GM12878 (cell line): ENCODE results near the gene LGALS1. TPM values are rescaled to one million over a fixed set of nuclear protein-coding genes. Genes with fewer than 3 reads are reported as not detected.

Experiments used
- ATAC-seq: fragments of 200-7000 bp; cut with Tn5 transposase; 3 replicates; pipeline ENCODE4 v1.9.1; 2020; ENCODE audit warnings: mild to moderate bottlenecking, moderate library complexity
- BruUV-seq: library from RNA; stranded (reverse); fragments of 400-500 nt; replicated peaks from 2 replicates; lab custom pipeline; 2021; lab: Mats Ljungman, UMichigan
- CTCF ChIA-PET: fragments of 300-600 bp; sonication (Branson Sonifier 250); formaldehyde crosslinking; extraction: SDS; loops from one replicate; lab custom pipeline; 2021; ENCODE audit warnings: inconsistent platforms; lab: Yijun Ruan, JAX
- POLR2A ChIA-PET: fragments of 350-600 bp; formaldehyde crosslinking; extraction: SDS; loops from one replicate; lab custom pipeline; 2021; ENCODE audit warnings: inconsistent platforms; lab: Charles Lee
- RAD21 ChIA-PET: fragments of 300-600 bp; sonication (Branson Sonifier 250); formaldehyde crosslinking; loops from one replicate; lab custom pipeline; 2023; ENCODE audit warnings: antibody characterized with exemption; ENCODE audit not compliant: unreplicated experiment; lab: Charles Lee
- SMC1A ChIA-PET: fragments of 300-600 bp; sonication (Branson Sonifier 250); formaldehyde crosslinking; loops from one replicate; lab custom pipeline; 2023; ENCODE audit not compliant: unreplicated experiment, uncharacterized antibody; lab: Charles Lee
- DNase-seq: peaks from one replicate; pipeline ENCODE4 v3.0.0-alpha.2; 2011; ENCODE audit warnings: low read depth, low spot score
- FAIRE-seq: peaks from 3 replicates; lab custom pipeline; 2011; peaks lifted over from hg19 to GRCh38; lab: Jason Lieb, UNC
- H2AFZ ChIP-seq: 2 replicates; pipeline ENCODE4 v1.6.0; 2011; ENCODE audit warnings: low read depth, low read length, control low read depth; ENCODE audit not compliant: control insufficient read depth
- H3K27ac ChIP-seq: 2 replicates; pipeline ENCODE4 v1.5.1; 2011; ENCODE audit warnings: control low read depth; ENCODE audit not compliant: control insufficient read depth, insufficient read depth
- H3K27me3 ChIP-seq, 2 experiments: replicated peaks in 1 of 2; 2 replicates each; pipeline versions ENCODE4 v1.6.0 to v1.6.1; 2011; ENCODE audit warnings: low read length in 1 of 2; ENCODE audit not compliant: control insufficient read depth in 2 of 2, insufficient read depth in 2 of 2
- H3K36me3 ChIP-seq, 2 experiments: 2 replicates each; pipeline ENCODE4 v1.5.1; 2011; ENCODE audit warnings: low read length in 1 of 2; ENCODE audit not compliant: control insufficient read depth in 2 of 2, insufficient read depth in 2 of 2
- H3K4me1 ChIP-seq: 2 replicates; pipeline ENCODE4 v1.6.1; 2011; ENCODE audit warnings: mild to moderate bottlenecking, low read length, moderate library complexity, mixed read lengths; ENCODE audit not compliant: control insufficient read depth, insufficient read depth
- H3K4me2 ChIP-seq: 2 replicates; pipeline ENCODE4 v1.6.0; 2011; ENCODE audit warnings: control low read depth; ENCODE audit not compliant: control insufficient read depth, insufficient read depth
- H3K4me3 ChIP-seq: fragments of 200-600 bp; sonication (generic); 2 replicates; pipeline ENCODE4 v1.5.1; 2016
- H3K79me2 ChIP-seq: 2 replicates; pipeline ENCODE4 v1.6.0; 2011; ENCODE audit warnings: low read length; ENCODE audit not compliant: control insufficient read depth, insufficient read depth
- H3K9ac ChIP-seq: 2 replicates; pipeline ENCODE4 v1.8.0; 2011; ENCODE audit warnings: low read length, control low read depth, mixed read lengths; ENCODE audit not compliant: control insufficient read depth, insufficient read depth
- H3K9me3 ChIP-seq: replicated peaks from 3 replicates; pipeline ENCODE4 v1.5.1; 2011; ENCODE audit warnings: mild to moderate bottlenecking, low read length; ENCODE audit not compliant: control insufficient read depth, insufficient read depth
- H4K20me1 ChIP-seq: 2 replicates; pipeline ENCODE4 v1.6.0; 2011; ENCODE audit not compliant: control insufficient read depth, insufficient read depth
- ASH2L ChIP-seq: fragments of 300-600, 200-600 bp; sonication (generic); IDR thresholded peaks from 2 replicates; pipeline ENCODE4 v1.6.1; 2017; ENCODE audit warnings: low read depth, mild to moderate bottlenecking, borderline replicate concordance
- CHD1 ChIP-seq: IDR thresholded peaks from 2 replicates; pipeline ENCODE4 v1.6.1; 2012; ENCODE audit warnings: low read depth, low read length, improper control_type of control experiment
- CUX1 ChIP-seq: IDR thresholded peaks from 2 replicates; pipeline ENCODE4 v1.6.1; 2012; ENCODE audit warnings: improper control_type of control experiment, low read depth, low read length; ENCODE audit not compliant: insufficient replicate concordance
- FOS ChIP-seq: IDR thresholded peaks from 3 replicates; pipeline ENCODE4 v1.6.1; 2011; ENCODE audit warnings: borderline replicate concordance; ENCODE audit not compliant: insufficient read length; ENCODE audit errors: extremely low read depth
- IKZF2 ChIP-seq, 2 experiments: fragments of 450-650 bp; IDR thresholded peaks; 2 replicates each; pipeline ENCODE4 v1.6.1; 2017; ENCODE audit warnings: mild to moderate bottlenecking in 2 of 2, moderate library complexity in 2 of 2
- JUND ChIP-seq: IDR thresholded peaks from 2 replicates; pipeline ENCODE4 v1.6.1; 2012; ENCODE audit warnings: low read depth, mild to moderate bottlenecking, low read length, improper control_type of control experiment, moderate library complexity
- NFIC ChIP-seq: IDR thresholded peaks from 2 replicates; pipeline ENCODE4 v1.6.1; 2012; ENCODE audit warnings: low read depth, mild to moderate bottlenecking, inconsistent platforms, low read length, moderate library complexity
- NFYB ChIP-seq: IDR thresholded peaks from 2 replicates; pipeline ENCODE4 v1.6.1; 2011; ENCODE audit warnings: low read depth, mild to moderate bottlenecking, low read length, improper control_type of control experiment, moderate library complexity; ENCODE audit not compliant: insufficient read depth
- SP1 ChIP-seq: IDR thresholded peaks from one replicate; pipeline ENCODE4 v1.6.1; 2011; ENCODE audit warnings: low read depth, low read length
- STAT1 ChIP-seq: fragments of 450-650 bp; conservative IDR thresholded peaks from 2 replicates; pipeline ENCODE4 v1.6.1; 2014; ENCODE audit warnings: antibody characterized with exemption, mild to moderate bottlenecking
- TCF3 ChIP-seq: IDR thresholded peaks from 2 replicates; pipeline ENCODE4 v1.6.1; 2012; ENCODE audit warnings: low read depth, mild to moderate bottlenecking, low read length, borderline replicate concordance; ENCODE audit not compliant: insufficient read depth
- WGBS: methylation state at CpG from one replicate; pipeline ENCODE4 v1.1.6; 2016; ENCODE audit warnings: low lambda C conversion rate; ENCODE audit not compliant: insufficient replicate concordance, insufficient coverage; ENCODE audit errors: missing lambda C conversion rate; 5-methylcytosine and 5-hydroxymethylcytosine counted together
- in situ Hi-C: fragments of 300-500 bp; cut with MboI; formaldehyde crosslinking; loops from 9 replicates; pipeline ENCODE4 v1.14.3; 2018; ENCODE audit warnings: mixed read lengths
- intact Hi-C: fragments of 100-400 bp; cut with micrococcal nuclease; formaldehyde crosslinking; loops from one replicate; pipeline ENCODE4 v1.14.2; 2022; ENCODE audit not compliant: unreplicated experiment
- polyA plus RNA-seq, 11 experiments: library from polyadenylated mRNA; depleted of rRNA in 4 of 11; unstranded in 6 of 11; stranded (reverse) in 5 of 11; fragments of >200 nt; fragmentation: Nextera tagmentation in 4 of 11; fragmentation: Illumina TruSeq in 1 of 11; extraction: Ambion mirVana in 4 of 11; extraction: Trizol in 1 of 11; gene quantifications; 1 replicate in 1 of 11; 2 replicates in 10 of 11; pipeline versions ENCODE4 v1.2.1 to v1.2.3, GENCODE V29; 2011 to 2016; ENCODE audit warnings: inconsistent platforms in 2 of 11, missing spikeins in 2 of 11, low read depth in 1 of 11
- small RNA-seq: library from RNA; depleted of rRNA; stranded (forward); fragments of <200 nt; gene quantifications from one replicate; pipeline ENCODE3, GENCODE V24; 2014
- total RNA-seq, 4 experiments: library from RNA; depleted of rRNA in 3 of 4; stranded (reverse); fragments of >200 nt in 3 of 4; fragmentation: Illumina TruSeq in 1 of 4; extraction: Trizol in 1 of 4; gene quantifications; 2 replicates each; pipeline versions ENCODE4 v1.2.1 to v1.2.3, GENCODE V29; 2013 to 2021

LGALS1 gene
- total and polyA plus RNA-seq, 10 of the 15 experiments (the other 5 are each of a cell fraction or from before 2014, with no cell fraction given): 312 to 1,889 (median 706) TPM

GRCh38 chr22:37728620-37729019 lies 53.2 kb downstream of the LGALS1 start:
- Histone ChIP-seq H3K4me3 (no peak overlapping the region), H3K27me3 (no peaks in the 10 kb centered on the region), H3K9ac (no peak overlapping the region), H3K36me3 (no peaks in the 10 kb centered on the region), H2AFZ (no peak overlapping the region), H3K27ac (no peak overlapping the region), H3K79me2 (no peaks in the 10 kb centered on the region), H3K9me3 (no peaks in the 10 kb centered on the region), H3K4me1 (no peaks in the 10 kb centered on the region), H4K20me1 (no peaks in the 10 kb centered on the region), H3K4me2 (no peak overlapping the region)
- ATAC-seq: no peak; the same call in 2 of the 3 replicates
- intact Hi-C loops: no loop called here
- WGBS: 75% methylated on average over 1 of the region's 1 CpG
- DNase-seq: no peak
- ChIA-PET CTCF (interaction anchor here (0.7 to 4.7 kb wide), 4 partner anchors 13 to 86 kb away, joined by 3 to 17 read pairs (median 4); partner anchors contain the start of gene NOL12), SMC1A (no interaction called here), RAD21 (no interaction called here), POLR2A (interaction anchor here (1.5 kb wide), 1 partner anchor 9 kb away, joined by 4 read pairs; no protein-coding TSS in a partner anchor)
- in situ Hi-C loops: no loop called here
- TF ChIP-seq NFIC: no peak
- no peak for TF ChIP-seq TCF3
- TF ChIP-seq IKZF2 (IDR thresholded peaks at IDR 0.05): no peak
- no peak for TF ChIP-seq NFYB
- no peak for TF ChIP-seq ASH2L
- no peak for TF ChIP-seq STAT1
- TF ChIP-seq CHD1: no peak
- no peak for TF ChIP-seq CUX1
- no peak for TF ChIP-seq JUND
- TF ChIP-seq FOS: no peak
- no peak for TF ChIP-seq SP1
- BruUV-seq: no TSS peak
- no peak for FAIRE-seq

Small RNAs within 50 kb of the gene (small RNA-seq; reads per million reads assigned to genes)
- gene RN7SL385P: not detected

Other genes with a start within 250 kb of the LGALS1 start
Only the 7 nearest of the 15 such genes appear.
- not detected in 2 replicates for gene CDC42EP1, start 115.2 kb upstream of the LGALS1 start, total RNA-seq (2014; rRNA removed)
- not detected in 2 replicates for gene CDC42EP1, start 115.2 kb upstream of the LGALS1 start, total RNA-seq (2014; rRNA removed; fragmentation: Illumina TruSeq; extraction: Trizol)
- gene CDC42EP1, start 115.2 kb upstream of the LGALS1 start, total RNA-seq (2021): 0.19 and 0.33 TPM in 2 replicates
- not detected in 2 replicates for gene CDC42EP1, start 115.2 kb upstream of the LGALS1 start, polyA plus RNA-seq (2011; rRNA removed)
- not detected in 2 replicates for gene CDC42EP1, start 115.2 kb upstream of the LGALS1 start, polyA plus RNA-seq (2014; fragmentation: Illumina TruSeq; extraction: Trizol)
- gene CDC42EP1, start 115.2 kb upstream of the LGALS1 start, polyA plus RNA-seq (2014; fragmentation: Nextera tagmentation; extraction: Ambion mirVana): not detected
- gene CDC42EP1, start 115.2 kb upstream of the LGALS1 start, polyA plus RNA-seq (2014; rRNA removed): 0.04 TPM in 1 of 2 replicates, not detected in the other
- under 1 TPM in 1 of 2 experiments, not detected in 1; 0.09 TPM for gene CDC42EP1, start 115.2 kb upstream of the LGALS1 start, polyA plus RNA-seq (2016; fragmentation: Nextera tagmentation; extraction: Ambion mirVana)
- 0.56 and 0.60 TPM in 2 replicates for gene LGALS2, start 95.5 kb upstream of the LGALS1 start, total RNA-seq (2014; rRNA removed)
- 0.58 and 0.69 TPM in 2 replicates for gene LGALS2, start 95.5 kb upstream of the LGALS1 start, total RNA-seq (2014; rRNA removed; fragmentation: Illumina TruSeq; extraction: Trizol)
- 0.67 and 0.85 TPM in 2 replicates for gene LGALS2, start 95.5 kb upstream of the LGALS1 start, total RNA-seq (2021)
- gene LGALS2, start 95.5 kb upstream of the LGALS1 start, polyA plus RNA-seq (2011; rRNA removed): 1.2 and 2.7 TPM in 2 replicates
- 0.56 TPM in 1 of 2 replicates, not detected in the other for gene LGALS2, start 95.5 kb upstream of the LGALS1 start, polyA plus RNA-seq (2014; fragmentation: Illumina TruSeq; extraction: Trizol)
- 1 to 10 TPM; 1.8 to 2.9 TPM for gene LGALS2, start 95.5 kb upstream of the LGALS1 start, polyA plus RNA-seq (2014; fragmentation: Nextera tagmentation; extraction: Ambion mirVana)
- 0.77 and 1.9 TPM in 2 replicates for gene LGALS2, start 95.5 kb upstream of the LGALS1 start, polyA plus RNA-seq (2014; rRNA removed)
- under 1 TPM in 1 of 2 experiments, not detected in 1; 0.38 TPM for gene LGALS2, start 95.5 kb upstream of the LGALS1 start, polyA plus RNA-seq (2016; fragmentation: Nextera tagmentation; extraction: Ambion mirVana)
- gene GGA1, start 66.8 kb upstream of the LGALS1 start, total RNA-seq (2014; rRNA removed): 43.1 and 53.4 TPM in 2 replicates
- gene GGA1, start 66.8 kb upstream of the LGALS1 start, total RNA-seq (2014; rRNA removed; fragmentation: Illumina TruSeq; extraction: Trizol): 29.1 and 30.4 TPM in 2 replicates
- gene GGA1, start 66.8 kb upstream of the LGALS1 start, total RNA-seq (2021): 55.0 and 63.4 TPM in 2 replicates
- gene GGA1, start 66.8 kb upstream of the LGALS1 start, polyA plus RNA-seq (2011; rRNA removed): 38.7 and 43.7 TPM in 2 replicates
- 23.4 and 31.6 TPM in 2 replicates for gene GGA1, start 66.8 kb upstream of the LGALS1 start, polyA plus RNA-seq (2014; fragmentation: Illumina TruSeq; extraction: Trizol)
- gene GGA1, start 66.8 kb upstream of the LGALS1 start, polyA plus RNA-seq (2014; fragmentation: Nextera tagmentation; extraction: Ambion mirVana): 1 to 10 TPM; 1.4 to 4.8 TPM
- gene GGA1, start 66.8 kb upstream of the LGALS1 start, polyA plus RNA-seq (2014; rRNA removed): 77.8 and 79.4 TPM in 2 replicates
- gene GGA1, start 66.8 kb upstream of the LGALS1 start, polyA plus RNA-seq (2016; fragmentation: Nextera tagmentation; extraction: Ambion mirVana): 10 to 100 TPM; 45.0 to 48.0 TPM
- 34.0 and 37.5 TPM in 2 replicates for gene SH3BP1, start 36.0 kb upstream of the LGALS1 start, total RNA-seq (2014; rRNA removed)
- 16.8 and 17.9 TPM in 2 replicates for gene SH3BP1, start 36.0 kb upstream of the LGALS1 start, total RNA-seq (2014; rRNA removed; fragmentation: Illumina TruSeq; extraction: Trizol)
- 67.0 and 70.5 TPM in 2 replicates for gene SH3BP1, start 36.0 kb upstream of the LGALS1 start, total RNA-seq (2021)
- 14.5 and 27.0 TPM in 2 replicates for gene SH3BP1, start 36.0 kb upstream of the LGALS1 start, polyA plus RNA-seq (2011; rRNA removed)
- gene SH3BP1, start 36.0 kb upstream of the LGALS1 start, polyA plus RNA-seq (2014; fragmentation: Illumina TruSeq; extraction: Trizol): 22.9 and 58.6 TPM in 2 replicates
- gene SH3BP1, start 36.0 kb upstream of the LGALS1 start, polyA plus RNA-seq (2014; fragmentation: Nextera tagmentation; extraction: Ambion mirVana): 1 to 10 TPM in 1 of 2 experiments, under 1 TPM in 1; 0.29 to 1.1 TPM
- gene SH3BP1, start 36.0 kb upstream of the LGALS1 start, polyA plus RNA-seq (2014; rRNA removed): 31.7 and 43.3 TPM in 2 replicates
- 1 to 10 TPM; 4.8 to 9.9 TPM for gene SH3BP1, start 36.0 kb upstream of the LGALS1 start, polyA plus RNA-seq (2016; fragmentation: Nextera tagmentation; extraction: Ambion mirVana)
- gene PDXP, start 16.9 kb upstream of the LGALS1 start, total RNA-seq (2014; rRNA removed): 36.8 and 41.1 TPM in 2 replicates
- 27.2 and 29.7 TPM in 2 replicates for gene PDXP, start 16.9 kb upstream of the LGALS1 start, total RNA-seq (2014; rRNA removed; fragmentation: Illumina TruSeq; extraction: Trizol)
- 38.6 and 44.7 TPM in 2 replicates for gene PDXP, start 16.9 kb upstream of the LGALS1 start, total RNA-seq (2021)
- 25.4 and 39.4 TPM in 2 replicates for gene PDXP, start 16.9 kb upstream of the LGALS1 start, polyA plus RNA-seq (2011; rRNA removed)
- 30.1 and 40.0 TPM in 2 replicates for gene PDXP, start 16.9 kb upstream of the LGALS1 start, polyA plus RNA-seq (2014; fragmentation: Illumina TruSeq; extraction: Trizol)
- 10 to 100 TPM in 1 of 2 experiments, 1 to 10 TPM in 1; 9.8 to 15.2 TPM for gene PDXP, start 16.9 kb upstream of the LGALS1 start, polyA plus RNA-seq (2014; fragmentation: Nextera tagmentation; extraction: Ambion mirVana)
- gene PDXP, start 16.9 kb upstream of the LGALS1 start, polyA plus RNA-seq (2014; rRNA removed): 56.7 and 57.9 TPM in 2 replicates
- 1 to 10 TPM; 4.4 to 4.8 TPM for gene PDXP, start 16.9 kb upstream of the LGALS1 start, polyA plus RNA-seq (2016; fragmentation: Nextera tagmentation; extraction: Ambion mirVana)
- gene NOL12, start 10.7 kb downstream of the LGALS1 start, total RNA-seq (2014; rRNA removed): 42.1 and 43.2 TPM in 2 replicates
- 34.2 and 40.5 TPM in 2 replicates for gene NOL12, start 10.7 kb downstream of the LGALS1 start, total RNA-seq (2014; rRNA removed; fragmentation: Illumina TruSeq; extraction: Trizol)
- gene NOL12, start 10.7 kb downstream of the LGALS1 start, total RNA-seq (2021): 36.5 and 37.0 TPM in 2 replicates
- gene NOL12, start 10.7 kb downstream of the LGALS1 start, polyA plus RNA-seq (2011; rRNA removed): 23.1 and 25.8 TPM in 2 replicates
- gene NOL12, start 10.7 kb downstream of the LGALS1 start, polyA plus RNA-seq (2014; fragmentation: Illumina TruSeq; extraction: Trizol): 15.5 and 43.2 TPM in 2 replicates
- 10 to 100 TPM in 1 of 2 experiments, 1 to 10 TPM in 1; 3.3 to 12.9 TPM for gene NOL12, start 10.7 kb downstream of the LGALS1 start, polyA plus RNA-seq (2014; fragmentation: Nextera tagmentation; extraction: Ambion mirVana)
- gene NOL12, start 10.7 kb downstream of the LGALS1 start, polyA plus RNA-seq (2014; rRNA removed): 41.7 and 49.8 TPM in 2 replicates
- gene NOL12, start 10.7 kb downstream of the LGALS1 start, polyA plus RNA-seq (2016; fragmentation: Nextera tagmentation; extraction: Ambion mirVana): 10 to 100 TPM; 64.6 to 69.4 TPM
- gene TRIOBP, start 21.4 kb downstream of the LGALS1 start, total RNA-seq (2014; rRNA removed): 18.0 and 21.0 TPM in 2 replicates
- 9.6 and 10.7 TPM in 2 replicates for gene TRIOBP, start 21.4 kb downstream of the LGALS1 start, total RNA-seq (2014; rRNA removed; fragmentation: Illumina TruSeq; extraction: Trizol)
- 20.5 and 23.6 TPM in 2 replicates for gene TRIOBP, start 21.4 kb downstream of the LGALS1 start, total RNA-seq (2021)
- 6.7 and 10.6 TPM in 2 replicates for gene TRIOBP, start 21.4 kb downstream of the LGALS1 start, polyA plus RNA-seq (2011; rRNA removed)
- gene TRIOBP, start 21.4 kb downstream of the LGALS1 start, polyA plus RNA-seq (2014; fragmentation: Illumina TruSeq; extraction: Trizol): 8.9 and 13.1 TPM in 2 replicates
- under 1 TPM; 0.21 to 0.53 TPM for gene TRIOBP, start 21.4 kb downstream of the LGALS1 start, polyA plus RNA-seq (2014; fragmentation: Nextera tagmentation; extraction: Ambion mirVana)
- gene TRIOBP, start 21.4 kb downstream of the LGALS1 start, polyA plus RNA-seq (2014; rRNA removed): 19.5 and 20.1 TPM in 2 replicates
- 10 to 100 TPM in 1 of 2 experiments, 1 to 10 TPM in 1; 4.2 to 19.9 TPM for gene TRIOBP, start 21.4 kb downstream of the LGALS1 start, polyA plus RNA-seq (2016; fragmentation: Nextera tagmentation; extraction: Ambion mirVana)